ENCODE results near the gene ELL3. TPM values are rescaled to one million over a fixed set of nuclear protein-coding genes. Genes with fewer than 3 reads are reported as not detected.
A peak's percentile ranks its signal among the peaks of the same experiment; 100 is the strongest.
"Not testable (repeated sequence)": the region's sequence is repeated elsewhere in the genome, so short reads cannot be mapped to it uniquely, and the experiment has no call there.

The ELL3 gene
- polyA plus RNA-seq, 4 donors, result 27.9 to 85.7 (median 37.3) TPM

DNA sequence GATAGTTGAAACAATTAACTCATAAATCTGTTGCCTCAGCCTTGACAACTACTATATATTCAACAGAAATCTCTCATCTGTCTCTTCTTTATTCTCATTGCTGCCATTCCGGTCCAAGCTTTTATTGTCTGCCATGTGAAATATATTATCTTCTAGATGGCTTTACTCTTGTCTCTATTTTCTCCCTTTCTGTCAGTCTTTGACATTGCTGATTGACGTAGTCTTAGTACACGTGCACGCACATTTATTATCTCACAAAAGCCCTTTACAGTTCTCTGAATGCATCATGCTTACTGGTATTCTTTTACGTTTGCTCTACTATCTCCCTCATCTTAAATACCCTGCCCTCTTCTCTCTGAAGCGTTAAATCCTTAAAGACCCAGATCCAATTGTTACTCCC, 24.9 kb downstream of the ELL3 start:
- no peak overlapping the region for H3K27ac ChIP-seq (ENCODE audit: low read depth in 1 of 3, low read length in 2 of 3)
- peaks cover 0 to 2% (median 0%) of the 10 kb centered on the region in 3 donors for H3K4me1 ChIP-seq (ENCODE audit: control insufficient read depth in 3 of 3, insufficient read depth in 2 of 3, low read depth in 1 of 3, low read length in 2 of 3)
- no peak for DNase-seq
- no peaks in the 10 kb centered on the region for H3K27me3 ChIP-seq (ENCODE audit: control insufficient read depth in 3 of 3, insufficient read depth in 3 of 3, low read length in 3 of 3)
- no peak for FAIRE-seq
- no peaks in the 10 kb centered on the region for H3K9me3 ChIP-seq (ENCODE audit: control insufficient read depth in 2 of 2, insufficient read depth in 1 of 2, low read depth in 1 of 2, low read length in 1 of 2)
- WGBS, 3 donors, result 72 to 79% (median 74%) methylated on average over 6 of the region's 6 CpGs
- H3K4me3 ChIP-seq (ENCODE audit: low read depth in 1 of 3, low read length in 3 of 3), result no peak overlapping the region
- peaks cover 5 to 39% (median 9%) of the 10 kb centered on the region in 3 donors for H3K36me3 ChIP-seq (ENCODE audit: control insufficient read depth in 3 of 3, insufficient read depth in 2 of 3, low read depth in 1 of 3, low read length in 3 of 3)

- Histone ChIP-seq H3K36me3 (ENCODE audit: control insufficient read depth in 3 of 3, insufficient read depth in 2 of 3, low read depth in 1 of 3, low read length in 3 of 3) (peaks cover 4 to 31% (median 5%) of the 10 kb centered on the region in 3 donors), H3K27me3 (ENCODE audit: control insufficient read depth in 3 of 3, insufficient read depth in 3 of 3, low read length in 3 of 3) (no peaks in the 10 kb centered on the region), H3K4me3 (ENCODE audit: low read depth in 1 of 3, low read length in 3 of 3) (peak overlapping the region in 1 of 3 donors; percentile 14), H3K27ac (ENCODE audit: low read depth in 1 of 3, low read length in 2 of 3) (peak overlapping the region in 2 of 3 donors; percentile 16 to 53), H3K4me1 (ENCODE audit: control insufficient read depth in 3 of 3, insufficient read depth in 2 of 3, low read depth in 1 of 3, low read length in 2 of 3) (peaks cover 0 to 4% (median 2%) of the 10 kb centered on the region in 3 donors), H3K9me3 (ENCODE audit: control insufficient read depth in 2 of 2, insufficient read depth in 1 of 2, low read depth in 1 of 2, low read length in 1 of 2) (no peaks in the 10 kb centered on the region)
- no peak for FAIRE-seq
- peak; percentile 38 to 70 for DNase-seq
- WGBS, 3 donors, result 7 to 32% (median 11%) methylated on average over 12 of the region's 12 CpGs
Observed at GRCh38 chr15:43749690-43750345, 26.9 kb downstream of the ELL3 start.

DNA sequence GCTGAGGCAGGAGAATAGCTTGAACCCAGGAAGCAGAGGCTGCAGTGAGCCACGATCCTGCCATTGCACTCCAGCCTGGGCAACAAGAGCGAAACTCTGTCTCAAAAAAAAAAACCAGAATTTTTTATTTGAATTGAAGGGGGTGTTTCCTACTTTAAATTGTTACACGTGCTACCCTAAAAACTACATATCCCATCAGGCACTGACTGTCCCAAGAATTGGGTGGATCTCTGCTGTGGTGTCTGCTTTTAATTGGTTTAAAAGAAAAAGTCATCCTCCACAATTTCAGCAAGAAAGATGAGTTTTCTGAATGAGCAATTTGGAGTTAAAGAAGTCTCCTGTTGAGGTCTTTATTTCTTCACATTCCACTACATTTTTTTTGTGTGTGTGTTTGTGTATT, 28.4 kb downstream of the ELL3 start:
- peak overlapping the region in 1 of 3 donors; percentile 18 for H3K4me3 ChIP-seq (ENCODE audit: low read depth in 1 of 3, low read length in 3 of 3)
- H3K9me3 ChIP-seq (ENCODE audit: control insufficient read depth in 2 of 2, insufficient read depth in 1 of 2, low read depth in 1 of 2, low read length in 1 of 2), result no peaks in the 10 kb centered on the region
- peak in 1 of 2 donors; percentile 24 for DNase-seq
- H3K27ac ChIP-seq (ENCODE audit: low read depth in 1 of 3, low read length in 2 of 3), result no peak overlapping the region
- FAIRE-seq, result no peak
- H3K36me3 ChIP-seq (ENCODE audit: control insufficient read depth in 3 of 3, insufficient read depth in 2 of 3, low read depth in 1 of 3, low read length in 3 of 3), result peaks cover 2 to 21% (median 3%) of the 10 kb centered on the region in 3 donors
- no peaks in the 10 kb centered on the region for H3K27me3 ChIP-seq (ENCODE audit: control insufficient read depth in 3 of 3, insufficient read depth in 3 of 3, low read length in 3 of 3)
- peaks cover 0 to 4% (median 2%) of the 10 kb centered on the region in 3 donors for H3K4me1 ChIP-seq (ENCODE audit: control insufficient read depth in 3 of 3, insufficient read depth in 2 of 3, low read depth in 1 of 3, low read length in 2 of 3)
- WGBS, 3 donors, result 17 to 34% (median 27%) methylated on average over 3 of the region's 3 CpGs

GRCh38 chr15:43746903-43747309, 29.9 kb downstream of the ELL3 start:
- peaks cover 0 to 15% (median under 1%) of the 10 kb centered on the region in 3 donors for H3K36me3 ChIP-seq (ENCODE audit: control insufficient read depth in 3 of 3, insufficient read depth in 2 of 3, low read depth in 1 of 3, low read length in 3 of 3)
- not testable (repeated sequence) for FAIRE-seq; H3K9me3 ChIP-seq (ENCODE audit: control insufficient read depth in 2 of 2, insufficient read depth in 1 of 2, low read depth in 1 of 2, low read length in 1 of 2); H3K27me3 ChIP-seq (ENCODE audit: control insufficient read depth in 3 of 3, insufficient read depth in 3 of 3, low read length in 3 of 3); H3K4me1 ChIP-seq (ENCODE audit: control insufficient read depth in 3 of 3, insufficient read depth in 2 of 3, low read depth in 1 of 3, low read length in 2 of 3)
- H3K27ac ChIP-seq (ENCODE audit: low read depth in 1 of 3, low read length in 2 of 3), result peak overlapping the region; percentile 96 to 99 (median 98)
- peak; percentile 52 to 70 for DNase-seq
- 0 to 2% (median 0%) methylated on average over 12 of the region's 12 CpGs for WGBS, 3 donors
- H3K4me3 ChIP-seq (ENCODE audit: low read depth in 1 of 3, low read length in 3 of 3), result peak overlapping the region; percentile 79 to 99 (median 94)

GRCh38 chr15:43746245-43746902, 30.4 kb downstream of the ELL3 start, which contains the start of gene PDIA3:
PDIA3 (plus strand) TSS chr15:43746438; CDS start chr15:43746540, 102 bp downstream.
- not testable (repeated sequence) for H3K4me1 ChIP-seq (ENCODE audit: control insufficient read depth in 3 of 3, insufficient read depth in 2 of 3, low read depth in 1 of 3, low read length in 2 of 3); H3K9me3 ChIP-seq (ENCODE audit: control insufficient read depth in 2 of 2, insufficient read depth in 1 of 2, low read depth in 1 of 2, low read length in 1 of 2); H3K27me3 ChIP-seq (ENCODE audit: control insufficient read depth in 3 of 3, insufficient read depth in 3 of 3, low read length in 3 of 3); FAIRE-seq
- 0 to 1% (median 1%) methylated on average over 67 to 84 of the region's 84 CpGs for WGBS, 3 donors
- Histone ChIP-seq H3K36me3 (ENCODE audit: control insufficient read depth in 3 of 3, insufficient read depth in 2 of 3, low read depth in 1 of 3, low read length in 3 of 3) (peaks cover 0 to 15% (median 0%) of the 10 kb centered on the region in 3 donors), H3K27ac (ENCODE audit: low read depth in 1 of 3, low read length in 2 of 3) (peak within 1 kb of the TSS; percentile 96 to 99 (median 98)), H3K4me3 (ENCODE audit: low read depth in 1 of 3, low read length in 3 of 3) (peak within 1 kb of the TSS; percentile 79 to 99 (median 94))
- DNase-seq, result peak; percentile 91 to 96

GRCh38 chr15:43735416-43735815, 41.4 kb downstream of the ELL3 start:
- H3K4me3 ChIP-seq (ENCODE audit: low read depth in 1 of 3, low read length in 3 of 3), result no peak overlapping the region
- no peaks in the 10 kb centered on the region for H3K4me1 ChIP-seq (ENCODE audit: control insufficient read depth in 3 of 3, insufficient read depth in 2 of 3, low read depth in 1 of 3, low read length in 2 of 3)
- no peaks in the 10 kb centered on the region for H3K27me3 ChIP-seq (ENCODE audit: control insufficient read depth in 3 of 3, insufficient read depth in 3 of 3, low read length in 3 of 3)
- FAIRE-seq (no peak), DNase-seq (no peak)
- WGBS, 3 donors, result 68 to 73% (median 69%) methylated on average over 6 of the region's 6 CpGs
- H3K27ac ChIP-seq (ENCODE audit: low read depth in 1 of 3, low read length in 2 of 3), result no peak overlapping the region
- no peaks in the 10 kb centered on the region for H3K36me3 ChIP-seq (ENCODE audit: control insufficient read depth in 3 of 3, insufficient read depth in 2 of 3, low read depth in 1 of 3, low read length in 3 of 3)
- no peaks in the 10 kb centered on the region for H3K9me3 ChIP-seq (ENCODE audit: control insufficient read depth in 2 of 2, insufficient read depth in 1 of 2, low read depth in 1 of 2, low read length in 1 of 2)

- 42 to 64% (median 58%) methylated on average over 1 of the region's 1 CpG for WGBS, 3 donors
- H3K4me3 ChIP-seq (ENCODE audit: low read depth in 1 of 3, low read length in 3 of 3); H3K36me3 ChIP-seq (ENCODE audit: control insufficient read depth in 3 of 3, insufficient read depth in 2 of 3, low read depth in 1 of 3, low read length in 3 of 3); H3K27me3 ChIP-seq (ENCODE audit: control insufficient read depth in 3 of 3, insufficient read depth in 3 of 3, low read length in 3 of 3); H3K9me3 ChIP-seq (ENCODE audit: control insufficient read depth in 2 of 2, insufficient read depth in 1 of 2, low read depth in 1 of 2, low read length in 1 of 2); H3K4me1 ChIP-seq (ENCODE audit: control insufficient read depth in 3 of 3, insufficient read depth in 2 of 3, low read depth in 1 of 3, low read length in 2 of 3); FAIRE-seq; H3K27ac ChIP-seq (ENCODE audit: low read depth in 1 of 3, low read length in 2 of 3); DNase-seq: not testable (repeated sequence)
Observed at GRCh38 chr15:43728053-43728725, 48.6 kb downstream of the ELL3 start.

GRCh38 chr15:43726306-43726705, 50.5 kb downstream of the ELL3 start:
- H3K27me3 ChIP-seq (ENCODE audit: control insufficient read depth in 3 of 3, insufficient read depth in 3 of 3, low read length in 3 of 3); H3K4me1 ChIP-seq (ENCODE audit: control insufficient read depth in 3 of 3, insufficient read depth in 2 of 3, low read depth in 1 of 3, low read length in 2 of 3); H3K36me3 ChIP-seq (ENCODE audit: control insufficient read depth in 3 of 3, insufficient read depth in 2 of 3, low read depth in 1 of 3, low read length in 3 of 3); H3K9me3 ChIP-seq (ENCODE audit: control insufficient read depth in 2 of 2, insufficient read depth in 1 of 2, low read depth in 1 of 2, low read length in 1 of 2); H3K4me3 ChIP-seq (ENCODE audit: low read depth in 1 of 3, low read length in 3 of 3); H3K27ac ChIP-seq (ENCODE audit: low read depth in 1 of 3, low read length in 2 of 3); DNase-seq; FAIRE-seq: not testable (repeated sequence)
- 98 to 100% (median 100%) methylated on average over 1 of the region's 1 CpG for WGBS, 3 donors
